GM12878 (cell line): ENCODE measurements around the gene NFKB2. TPM values are rescaled to one million over a fixed set of nuclear protein-coding genes. Genes with fewer than 3 reads are reported as not detected.

Experiments used
- ATAC-seq: fragments of 200-7000 bp; cut with Tn5 transposase; 3 replicates; pipeline ENCODE4 v1.9.1; 2020; ENCODE audit warnings: mild to moderate bottlenecking, moderate library complexity
- BruUV-seq: library from RNA; stranded (reverse); fragments of 400-500 nt; replicated peaks from 2 replicates; lab custom pipeline; 2021; lab: Mats Ljungman, UMichigan
- CTCF ChIA-PET: fragments of 300-600 bp; sonication (Branson Sonifier 250); formaldehyde crosslinking; extraction: SDS; loops from one replicate; lab custom pipeline; 2021; ENCODE audit warnings: inconsistent platforms; lab: Yijun Ruan, JAX
- POLR2A ChIA-PET: fragments of 350-600 bp; formaldehyde crosslinking; extraction: SDS; loops from one replicate; lab custom pipeline; 2021; ENCODE audit warnings: inconsistent platforms; lab: Charles Lee
- RAD21 ChIA-PET: fragments of 300-600 bp; sonication (Branson Sonifier 250); formaldehyde crosslinking; loops from one replicate; lab custom pipeline; 2023; ENCODE audit warnings: antibody characterized with exemption; ENCODE audit not compliant: unreplicated experiment; lab: Charles Lee
- SMC1A ChIA-PET: fragments of 300-600 bp; sonication (Branson Sonifier 250); formaldehyde crosslinking; loops from one replicate; lab custom pipeline; 2023; ENCODE audit not compliant: unreplicated experiment, uncharacterized antibody; lab: Charles Lee
- DNase-seq: peaks from one replicate; pipeline ENCODE4 v3.0.0-alpha.2; 2011; ENCODE audit warnings: low read depth, low spot score
- FAIRE-seq: peaks from 3 replicates; lab custom pipeline; 2011; peaks lifted over from hg19 to GRCh38; lab: Jason Lieb, UNC
- H2AFZ ChIP-seq: 2 replicates; pipeline ENCODE4 v1.6.0; 2011; ENCODE audit warnings: low read depth, low read length, control low read depth; ENCODE audit not compliant: control insufficient read depth
- H3K27ac ChIP-seq: 2 replicates; pipeline ENCODE4 v1.5.1; 2011; ENCODE audit warnings: control low read depth; ENCODE audit not compliant: control insufficient read depth, insufficient read depth
- H3K27me3 ChIP-seq, 2 experiments: replicated peaks in 1 of 2; 2 replicates each; pipeline versions ENCODE4 v1.6.0 to v1.6.1; 2011; ENCODE audit warnings: low read length in 1 of 2; ENCODE audit not compliant: control insufficient read depth in 2 of 2, insufficient read depth in 2 of 2
- H3K36me3 ChIP-seq, 2 experiments: 2 replicates each; pipeline ENCODE4 v1.5.1; 2011; ENCODE audit warnings: low read length in 1 of 2; ENCODE audit not compliant: control insufficient read depth in 2 of 2, insufficient read depth in 2 of 2
- H3K4me1 ChIP-seq: 2 replicates; pipeline ENCODE4 v1.6.1; 2011; ENCODE audit warnings: mild to moderate bottlenecking, low read length, moderate library complexity, mixed read lengths; ENCODE audit not compliant: control insufficient read depth, insufficient read depth
- H3K4me2 ChIP-seq: 2 replicates; pipeline ENCODE4 v1.6.0; 2011; ENCODE audit warnings: control low read depth; ENCODE audit not compliant: control insufficient read depth, insufficient read depth
- H3K4me3 ChIP-seq: fragments of 200-600 bp; sonication (generic); 2 replicates; pipeline ENCODE4 v1.5.1; 2016
- H3K79me2 ChIP-seq: 2 replicates; pipeline ENCODE4 v1.6.0; 2011; ENCODE audit warnings: low read length; ENCODE audit not compliant: control insufficient read depth, insufficient read depth
- H3K9ac ChIP-seq: 2 replicates; pipeline ENCODE4 v1.8.0; 2011; ENCODE audit warnings: low read length, control low read depth, mixed read lengths; ENCODE audit not compliant: control insufficient read depth, insufficient read depth
- H3K9me3 ChIP-seq: replicated peaks from 3 replicates; pipeline ENCODE4 v1.5.1; 2011; ENCODE audit warnings: mild to moderate bottlenecking, low read length; ENCODE audit not compliant: control insufficient read depth, insufficient read depth
- H4K20me1 ChIP-seq: 2 replicates; pipeline ENCODE4 v1.6.0; 2011; ENCODE audit not compliant: control insufficient read depth, insufficient read depth
- BHLHE40 ChIP-seq, 2 experiments: fragments of 450-650 bp in 1 of 2; IDR thresholded peaks; 2 replicates each; pipeline ENCODE4 v1.6.1; 2011 to 2017; ENCODE audit warnings: low read depth in 2 of 2, borderline replicate concordance in 1 of 2, improper control_type of control experiment in 1 of 2, low read length in 1 of 2, mild to moderate bottlenecking in 1 of 2
- CREB1 ChIP-seq: IDR thresholded peaks from 2 replicates; pipeline ENCODE4 v1.6.1; 2012; ENCODE audit warnings: low read depth, mild to moderate bottlenecking, inconsistent platforms
- EGR1 ChIP-seq, 2 experiments: IDR thresholded peaks; 1 replicate in 1 of 2; 2 replicates in 1 of 2; pipeline ENCODE4 v1.6.1; 2011 to 2012; ENCODE audit warnings: low read depth in 2 of 2, low read length in 2 of 2, borderline replicate concordance in 1 of 2, mild to moderate bottlenecking in 1 of 2, moderate library complexity in 1 of 2
- JUND ChIP-seq: IDR thresholded peaks from 2 replicates; pipeline ENCODE4 v1.6.1; 2012; ENCODE audit warnings: low read depth, mild to moderate bottlenecking, low read length, improper control_type of control experiment, moderate library complexity
- NFYB ChIP-seq: IDR thresholded peaks from 2 replicates; pipeline ENCODE4 v1.6.1; 2011; ENCODE audit warnings: low read depth, mild to moderate bottlenecking, low read length, improper control_type of control experiment, moderate library complexity; ENCODE audit not compliant: insufficient read depth
- SIN3A ChIP-seq: IDR thresholded peaks from 2 replicates; pipeline ENCODE4 v1.6.1; 2012; ENCODE audit warnings: low read depth, low read length, improper control_type of control experiment
- SMC3 ChIP-seq: IDR thresholded peaks from 2 replicates; pipeline ENCODE4 v1.6.1; 2011; ENCODE audit warnings: low read length, improper control_type of control experiment, borderline replicate concordance
- SREBF2 ChIP-seq: IDR thresholded peaks from 2 replicates; pipeline ENCODE4 v1.6.1; 2012; ENCODE audit warnings: mild to moderate bottlenecking, low read length
- WRNIP1 ChIP-seq: IDR thresholded peaks from 2 replicates; pipeline ENCODE4 v1.6.1; 2011; ENCODE audit warnings: low read depth, low read length, improper control_type of control experiment, borderline replicate concordance
- YY1 ChIP-seq: IDR thresholded peaks from 2 replicates; pipeline ENCODE4 v1.6.1; 2011; ENCODE audit warnings: low read depth, mild to moderate bottlenecking, low read length
- WGBS: methylation state at CpG from one replicate; pipeline ENCODE4 v1.1.6; 2016; ENCODE audit warnings: low lambda C conversion rate; ENCODE audit not compliant: insufficient replicate concordance, insufficient coverage; ENCODE audit errors: missing lambda C conversion rate; 5-methylcytosine and 5-hydroxymethylcytosine counted together
- in situ Hi-C: fragments of 300-500 bp; cut with MboI; formaldehyde crosslinking; loops from 9 replicates; pipeline ENCODE4 v1.14.3; 2018; ENCODE audit warnings: mixed read lengths
- intact Hi-C: fragments of 100-400 bp; cut with micrococcal nuclease; formaldehyde crosslinking; loops from one replicate; pipeline ENCODE4 v1.14.2; 2022; ENCODE audit not compliant: unreplicated experiment
- polyA plus RNA-seq, 11 experiments: library from polyadenylated mRNA; depleted of rRNA in 4 of 11; unstranded in 6 of 11; stranded (reverse) in 5 of 11; fragments of >200 nt; fragmentation: Nextera tagmentation in 4 of 11; fragmentation: Illumina TruSeq in 1 of 11; extraction: Ambion mirVana in 4 of 11; extraction: Trizol in 1 of 11; gene quantifications; 1 replicate in 1 of 11; 2 replicates in 10 of 11; pipeline versions ENCODE4 v1.2.1 to v1.2.3, GENCODE V29; 2011 to 2016; ENCODE audit warnings: inconsistent platforms in 2 of 11, missing spikeins in 2 of 11, low read depth in 1 of 11
- total RNA-seq, 4 experiments: library from RNA; depleted of rRNA in 3 of 4; stranded (reverse); fragments of >200 nt in 3 of 4; fragmentation: Illumina TruSeq in 1 of 4; extraction: Trizol in 1 of 4; gene quantifications; 2 replicates each; pipeline versions ENCODE4 v1.2.1 to v1.2.3, GENCODE V29; 2013 to 2021
- TF ChIP-seq, protein P1 (sequence below): fragments of 450-650 bp; IDR thresholded peaks from 2 replicates; pipeline ENCODE4 v1.6.1; 2017; ENCODE audit warnings: mild to moderate bottlenecking, moderate library complexity
- TF ChIP-seq, protein P2 (sequence below): fragments of 450-650 bp; formaldehyde crosslinking; IDR thresholded peaks from 2 replicates; pipeline ENCODE4 v1.5.0; 2022; ENCODE audit warnings: mild to moderate bottlenecking, missing genetic modification characterization

NFKB2 gene
- total and polyA plus RNA-seq, 10 of the 15 experiments (the other 5 are each of a cell fraction or from before 2014, with no cell fraction given) = 0.56 to 144 (median 49.4) TPM

DNA sequence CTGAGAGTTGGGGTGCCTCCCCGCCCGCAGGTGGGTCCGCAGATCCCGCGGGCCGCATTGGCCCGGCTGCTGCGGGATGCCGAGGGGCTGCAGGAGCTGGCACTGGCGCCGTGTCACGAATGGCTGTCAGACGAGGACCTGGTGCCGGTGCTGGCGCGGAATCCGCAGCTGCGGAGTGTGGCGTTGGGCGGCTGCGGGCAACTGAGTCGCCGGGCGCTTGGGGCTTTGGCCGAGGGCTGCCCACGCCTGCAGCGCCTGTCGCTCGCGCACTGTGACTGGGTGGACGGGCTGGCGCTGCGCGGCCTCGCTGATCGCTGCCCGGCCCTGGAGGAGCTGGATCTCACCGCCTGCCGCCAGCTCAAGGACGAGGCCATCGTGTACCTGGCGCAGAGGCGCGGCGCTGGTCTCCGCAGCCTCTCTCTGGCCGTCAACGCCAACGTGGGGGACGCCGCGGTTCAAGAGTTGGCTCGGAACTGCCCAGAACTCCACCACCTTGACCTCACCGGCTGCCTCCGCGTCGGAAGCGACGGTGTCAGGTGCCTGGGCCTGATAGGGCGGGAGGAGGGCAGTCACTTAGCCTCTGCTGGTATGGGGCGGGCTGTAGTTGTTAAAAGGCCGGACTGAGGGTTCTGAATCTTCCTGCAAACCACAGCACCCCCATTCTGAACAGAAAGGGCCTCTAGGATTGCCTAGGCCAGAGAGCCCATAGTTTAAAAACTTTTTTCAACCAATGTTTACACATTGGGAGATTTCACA is 26.4 kb downstream of the NFKB2 start (continued):
- TF ChIP-seq WRNIP1 (no peak), SREBF2 (no peak), NFYB (no peak), JUND (no peak)

DNA sequence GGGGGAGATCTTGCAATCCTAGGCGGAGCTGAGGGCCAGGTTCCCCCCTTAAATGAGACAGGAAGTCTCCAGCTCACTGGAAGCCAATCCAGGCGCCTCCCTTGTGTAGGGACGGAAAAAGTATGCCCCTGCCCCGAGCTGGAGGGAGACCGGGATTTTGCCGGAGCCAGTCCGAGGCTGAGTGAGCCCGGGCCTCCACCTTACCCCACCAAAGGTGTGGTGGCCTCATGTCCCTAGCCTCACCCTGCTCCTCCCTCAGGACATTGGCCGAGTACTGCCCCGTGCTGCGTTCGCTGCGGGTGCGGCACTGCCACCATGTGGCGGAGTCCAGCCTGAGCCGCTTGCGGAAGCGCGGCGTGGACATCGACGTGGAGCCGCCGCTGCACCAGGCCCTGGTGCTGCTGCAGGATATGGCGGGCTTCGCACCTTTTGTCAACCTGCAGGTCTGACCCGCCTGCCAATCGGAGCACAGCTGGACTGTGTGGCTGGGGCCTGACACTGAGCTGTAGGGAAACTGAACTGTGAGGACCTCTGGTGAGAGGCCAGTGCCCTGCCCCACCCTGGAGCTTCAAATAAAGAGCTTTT is 27.1 kb downstream of the NFKB2 start:
- Histone ChIP-seq H3K9ac (peak overlapping the region; percentile 78), H2AFZ (peak overlapping the region; percentile 52), H3K4me2 (peak overlapping the region; percentile 95), H3K4me3 (peak overlapping the region; percentile 98), H3K36me3 (peaks cover 0 to 5% of the 10 kb centered on the region in 2 experiments; a peak in 2 of 4 replicates), H4K20me1 (peaks cover 2% of the 10 kb centered on the region; the same call in 1 of the 2 replicates), H3K4me1 (peaks cover 18% of the 10 kb centered on the region), H3K27me3 (no peaks in the 10 kb centered on the region; a peak in 1 of 4 replicates), H3K9me3 (no peaks in the 10 kb centered on the region), H3K79me2 (peaks cover 7% of the 10 kb centered on the region), H3K27ac (peak overlapping the region; percentile 43; the same call in 1 of the 2 replicates)
- SMC1A ChIA-PET = interaction anchor here (1.0 to 4.2 kb wide), 7 partner anchors 11 to 71 kb away, joined by 3 to 42 read pairs (median 4); partner anchors contain the start of genes C10orf95, CUEDC2 and NFKB2
- intact Hi-C loops (no loop called here), in situ Hi-C loops (no loop called here)
- peak; percentile 66 for ATAC-seq
- CTCF ChIA-PET = interaction anchor here (0.7 to 5.6 kb wide), 17 partner anchors 8 to 253 kb away, joined by 3 to 90 read pairs (median 9); partner anchors contain the start of genes C10orf95, CUEDC2, ELOVL3 and NFKB2
- no peak for DNase-seq
- no TSS peak for BruUV-seq
- POLR2A ChIA-PET = interaction anchor here (1.1 to 4.9 kb wide), 6 partner anchors 9 to 192 kb away, joined by 3 to 35 read pairs (median 10); partner anchors contain the start of genes C10orf95, CUEDC2 and NFKB2
- no peak for FAIRE-seq
- 60% methylated on average over 27 of the region's 28 CpGs for WGBS
- RAD21 ChIA-PET = interaction anchor here (1.0 to 3.8 kb wide), 8 partner anchors 10 to 271 kb away, joined by 3 to 24 read pairs (median 8); partner anchors contain the start of genes ACTR1A, CUEDC2 and NOLC1
- TF ChIP-seq CREB1 (0 out of 2 replicates have a peak, but pooled peaks have one; percentile 11), BHLHE40 (IDR thresholded peaks at IDR 0.05; ENCODE audit: borderline replicate concordance in 1 of 2, low read depth in 2 of 2, low read length in 1 of 2) (peak in 1 of 2 experiments; percentile 62; a peak in 2 of 4 replicates), SIN3A (no peak), YY1 (peak; percentile 67), EGR1 (IDR thresholded peaks at IDR 0.05; ENCODE audit: borderline replicate concordance in 1 of 2, low read depth in 2 of 2, low read length in 2 of 2) (no peak), SMC3 (peak; percentile 58)
- TF ChIP-seq, protein P1, sequence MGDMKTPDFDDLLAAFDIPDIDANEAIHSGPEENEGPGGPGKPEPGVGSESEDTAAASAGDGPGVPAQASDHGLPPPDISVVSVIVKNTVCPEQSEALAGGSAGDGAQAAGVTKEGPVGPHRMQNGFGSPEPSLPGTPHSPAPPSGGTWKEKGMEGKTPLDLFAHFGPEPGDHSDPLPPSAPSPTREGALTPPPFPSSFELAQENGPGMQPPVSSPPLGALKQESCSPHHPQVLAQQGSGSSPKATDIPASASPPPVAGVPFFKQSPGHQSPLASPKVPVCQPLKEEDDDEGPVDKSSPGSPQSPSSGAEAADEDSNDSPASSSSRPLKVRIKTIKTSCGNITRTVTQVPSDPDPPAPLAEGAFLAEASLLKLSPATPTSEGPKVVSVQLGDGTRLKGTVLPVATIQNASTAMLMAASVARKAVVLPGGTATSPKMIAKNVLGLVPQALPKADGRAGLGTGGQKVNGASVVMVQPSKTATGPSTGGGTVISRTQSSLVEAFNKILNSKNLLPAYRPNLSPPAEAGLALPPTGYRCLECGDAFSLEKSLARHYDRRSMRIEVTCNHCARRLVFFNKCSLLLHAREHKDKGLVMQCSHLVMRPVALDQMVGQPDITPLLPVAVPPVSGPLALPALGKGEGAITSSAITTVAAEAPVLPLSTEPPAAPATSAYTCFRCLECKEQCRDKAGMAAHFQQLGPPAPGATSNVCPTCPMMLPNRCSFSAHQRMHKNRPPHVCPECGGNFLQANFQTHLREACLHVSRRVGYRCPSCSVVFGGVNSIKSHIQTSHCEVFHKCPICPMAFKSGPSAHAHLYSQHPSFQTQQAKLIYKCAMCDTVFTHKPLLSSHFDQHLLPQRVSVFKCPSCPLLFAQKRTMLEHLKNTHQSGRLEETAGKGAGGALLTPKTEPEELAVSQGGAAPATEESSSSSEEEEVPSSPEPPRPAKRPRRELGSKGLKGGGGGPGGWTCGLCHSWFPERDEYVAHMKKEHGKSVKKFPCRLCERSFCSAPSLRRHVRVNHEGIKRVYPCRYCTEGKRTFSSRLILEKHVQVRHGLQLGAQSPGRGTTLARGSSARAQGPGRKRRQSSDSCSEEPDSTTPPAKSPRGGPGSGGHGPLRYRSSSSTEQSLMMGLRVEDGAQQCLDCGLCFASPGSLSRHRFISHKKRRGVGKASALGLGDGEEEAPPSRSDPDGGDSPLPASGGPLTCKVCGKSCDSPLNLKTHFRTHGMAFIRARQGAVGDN = no peak
- TF ChIP-seq, protein P2, sequence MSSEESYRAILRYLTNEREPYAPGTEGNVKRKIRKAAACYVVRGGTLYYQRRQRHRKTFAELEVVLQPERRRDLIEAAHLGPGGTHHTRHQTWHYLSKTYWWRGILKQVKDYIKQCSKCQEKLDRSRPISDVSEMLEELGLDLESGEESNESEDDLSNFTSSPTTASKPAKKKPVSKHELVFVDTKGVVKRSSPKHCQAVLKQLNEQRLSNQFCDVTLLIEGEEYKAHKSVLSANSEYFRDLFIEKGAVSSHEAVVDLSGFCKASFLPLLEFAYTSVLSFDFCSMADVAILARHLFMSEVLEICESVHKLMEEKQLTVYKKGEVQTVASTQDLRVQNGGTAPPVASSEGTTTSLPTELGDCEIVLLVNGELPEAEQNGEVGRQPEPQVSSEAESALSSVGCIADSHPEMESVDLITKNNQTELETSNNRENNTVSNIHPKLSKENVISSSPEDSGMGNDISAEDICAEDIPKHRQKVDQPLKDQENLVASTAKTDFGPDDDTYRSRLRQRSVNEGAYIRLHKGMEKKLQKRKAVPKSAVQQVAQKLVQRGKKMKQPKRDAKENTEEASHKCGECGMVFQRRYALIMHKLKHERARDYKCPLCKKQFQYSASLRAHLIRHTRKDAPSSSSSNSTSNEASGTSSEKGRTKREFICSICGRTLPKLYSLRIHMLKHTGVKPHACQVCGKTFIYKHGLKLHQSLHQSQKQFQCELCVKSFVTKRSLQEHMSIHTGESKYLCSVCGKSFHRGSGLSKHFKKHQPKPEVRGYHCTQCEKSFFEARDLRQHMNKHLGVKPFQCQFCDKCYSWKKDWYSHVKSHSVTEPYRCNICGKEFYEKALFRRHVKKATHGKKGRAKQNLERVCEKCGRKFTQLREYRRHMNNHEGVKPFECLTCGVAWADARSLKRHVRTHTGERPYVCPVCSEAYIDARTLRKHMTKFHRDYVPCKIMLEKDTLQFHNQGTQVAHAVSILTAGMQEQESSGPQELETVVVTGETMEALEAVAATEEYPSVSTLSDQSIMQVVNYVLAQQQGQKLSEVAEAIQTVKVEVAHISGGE (CRISPR knock-in tag) = no peak
